Tongue (tissue), 3 donors: Measurements from ENCODE around the gene CEP57L1. TPM values are rescaled to one million over a fixed set of nuclear protein-coding genes. Genes with fewer than 3 reads are reported as not detected.
A peak's percentile ranks its signal among the peaks of the same experiment; 100 is the strongest.
"Not testable (repeated sequence)": the region's sequence is repeated elsewhere in the genome, so short reads cannot be mapped to it uniquely, and the experiment has no call there.

ENCODE experiments used
- DNase-seq: peaks from one replicate; pipeline ENCODE4 v3.0.0-alpha.2; 2015
- small RNA-seq: library from RNA; depleted of rRNA; stranded (forward); fragments of <200 nt; gene quantifications from one replicate; pipeline ENCODE3, GENCODE V24; 2014; ENCODE audit warnings: low replicate concordance
- total RNA-seq: library from RNA; depleted of rRNA; stranded (reverse); fragments of >200 nt; gene quantifications from one replicate; pipeline ENCODE4 v1.2.3, GENCODE V29; 2014

CEP57L1 gene
- total RNA-seq, 1 donor from 2014 or later = 33.6 TPM

GRCh38 chr6:109172101-109172746, 76.9 kb downstream of the CEP57L1 start:
- DNase-seq = no peak

GRCh38 chr6:109174916-109175315, 79.6 kb downstream of the CEP57L1 start:
- no peak for DNase-seq

GRCh38 chr6:109178921-109179320, 83.6 kb downstream of the CEP57L1 start:
- no peak for DNase-seq

- DNase-seq = no peak
These were observed 84.2 kb downstream of the CEP57L1 start for GRCh38 chr6:109179507-109179906.

DNA sequence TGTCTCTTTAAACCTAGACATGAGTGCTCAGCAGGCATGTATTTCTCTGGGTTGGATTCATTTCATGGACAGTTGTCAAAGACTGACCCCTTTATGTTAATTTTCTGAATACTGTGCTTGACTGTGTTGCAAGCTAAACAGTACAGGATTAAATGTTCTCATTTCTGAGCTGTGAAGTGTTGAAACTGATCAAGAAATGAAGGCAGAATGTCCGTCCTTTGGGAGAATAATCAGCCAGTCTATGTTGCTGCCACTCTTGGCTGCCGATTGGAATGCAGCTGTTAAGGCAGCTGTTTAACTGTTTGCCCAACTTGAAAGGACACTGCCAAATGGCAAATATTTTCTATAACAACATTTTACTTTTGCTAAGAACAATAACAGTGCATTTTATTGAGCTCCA, 87.3 kb downstream of the CEP57L1 start:
- peak; percentile 94 for DNase-seq

DNA sequence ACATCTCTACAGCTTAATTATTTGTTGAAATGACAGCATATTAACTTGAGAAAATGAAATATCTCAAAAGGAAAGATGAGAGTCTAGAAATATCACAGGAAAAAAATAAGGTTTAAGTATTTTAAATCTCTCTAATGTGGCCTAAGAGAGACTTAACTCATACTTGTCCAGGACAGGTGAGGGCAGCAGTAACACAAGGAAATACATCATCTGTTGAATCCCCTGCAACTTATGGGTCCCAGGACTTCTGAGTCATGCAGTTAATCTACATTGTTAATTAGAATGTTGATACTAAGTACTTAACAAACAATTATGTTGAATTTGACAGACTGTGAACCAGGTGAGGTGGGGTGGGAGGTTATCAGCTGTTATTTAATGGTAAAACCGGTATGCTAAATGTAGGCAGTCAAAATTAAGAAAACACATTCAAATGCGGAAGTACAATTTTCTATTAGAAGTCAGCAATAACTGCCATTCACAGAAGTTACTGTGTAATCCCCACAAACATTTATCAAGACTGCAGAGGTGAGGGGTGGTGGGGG, 87.9 kb downstream of the CEP57L1 start:
- peak; percentile 24 for DNase-seq

DNA sequence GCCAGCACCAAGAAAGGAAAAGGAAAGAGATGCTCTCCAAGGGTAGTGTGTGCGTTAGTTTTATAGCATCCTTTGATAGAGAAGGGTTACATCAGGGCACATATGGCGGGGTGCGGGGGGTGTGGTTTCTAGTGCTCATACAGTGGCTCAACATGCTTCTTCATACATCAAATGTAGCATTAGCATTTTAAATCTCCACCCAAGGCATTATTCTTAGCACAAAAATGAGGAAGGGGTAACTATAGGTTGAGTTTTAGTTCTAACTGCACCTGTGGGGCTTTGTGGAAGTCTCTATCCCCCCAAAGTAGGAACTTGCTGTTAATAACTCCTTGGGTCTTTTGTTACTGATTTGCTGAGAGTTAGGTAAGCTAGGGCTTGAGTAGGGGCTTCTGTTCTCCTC, 89.3 kb downstream of the CEP57L1 start:
- no peak for DNase-seq

DNA sequence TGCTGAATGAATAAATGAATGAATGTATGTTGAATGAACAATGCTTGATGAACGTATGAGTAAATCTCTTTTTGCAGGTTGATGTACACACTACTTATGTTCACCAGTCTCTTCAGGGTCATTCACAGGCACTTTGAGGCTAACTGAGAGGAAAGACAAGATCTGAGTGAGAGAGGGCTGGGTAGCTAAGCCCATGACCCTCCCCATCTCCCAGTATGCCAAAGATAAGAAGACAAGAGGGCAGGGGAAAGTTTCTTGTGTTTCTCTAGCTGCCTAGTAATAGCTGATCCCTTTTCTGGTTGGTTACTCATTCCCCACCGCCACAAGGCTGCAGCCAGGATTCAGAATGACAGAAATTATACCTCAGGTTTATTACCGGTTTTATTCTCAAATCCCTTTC, 90.7 kb downstream of the CEP57L1 start:
- no peak for DNase-seq

DNA sequence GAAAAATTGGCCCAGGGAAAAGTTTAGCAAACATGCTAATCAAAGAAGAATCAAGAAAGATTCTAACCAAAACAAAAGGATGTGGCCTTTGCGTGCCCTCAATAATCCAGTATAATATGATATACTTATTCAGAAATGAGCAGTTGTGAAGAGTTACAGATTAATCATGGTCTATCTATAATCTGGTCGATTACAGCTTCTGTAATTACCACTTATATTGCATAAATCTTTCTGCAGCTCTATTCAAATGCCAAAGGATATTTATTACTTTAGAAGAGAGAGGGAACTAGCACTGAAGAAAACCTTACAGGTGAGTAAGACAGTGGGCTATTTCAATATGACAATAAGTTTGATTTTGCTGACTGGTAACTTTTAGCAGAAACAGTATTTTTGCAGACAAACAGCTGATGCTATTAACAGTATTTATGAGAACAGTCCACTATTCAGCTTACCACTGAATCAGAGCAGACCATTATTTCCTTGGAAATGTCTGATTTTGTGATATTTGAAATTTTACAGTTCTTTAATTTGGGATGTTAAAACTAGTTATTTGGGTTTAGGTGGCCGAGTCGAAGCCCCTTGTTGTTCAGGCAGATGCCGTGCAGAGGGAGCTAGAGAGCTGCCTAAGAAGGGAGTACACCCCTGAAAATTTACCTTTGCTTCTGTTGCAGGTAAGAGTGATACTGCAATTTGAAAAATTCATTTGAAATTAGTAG, 92.2 kb downstream of the CEP57L1 start:
- peak; percentile 77 for DNase-seq

- no peak for DNase-seq
These were observed 92.8 kb downstream of the CEP57L1 start for GRCh38 chr6:109188115-109188411.

GRCh38 chr6:109191368-109191767, 96.1 kb downstream of the CEP57L1 start:
- not testable (repeated sequence) for DNase-seq

GRCh38 chr6:109192865-109193264, 97.6 kb downstream of the CEP57L1 start:
- no peak for DNase-seq

DNA sequence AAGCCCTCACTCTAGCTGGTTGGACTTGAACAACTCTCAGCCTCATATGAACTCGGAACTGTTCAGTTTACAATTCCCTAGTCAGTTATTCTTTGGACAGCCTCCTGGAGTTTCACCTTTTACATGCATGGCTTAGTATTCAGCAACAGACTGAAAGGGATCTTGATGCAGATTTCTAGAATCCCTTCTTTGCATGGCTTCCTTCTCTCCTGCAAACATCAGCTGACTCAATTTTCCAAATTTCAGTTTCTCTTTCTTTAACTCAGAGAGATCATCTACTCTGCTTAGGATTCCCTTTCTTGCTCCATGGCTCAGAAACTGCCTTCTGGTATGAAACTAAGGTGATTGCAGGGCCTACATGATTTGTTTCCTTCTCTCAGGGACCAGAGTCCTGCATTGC, 99.6 kb downstream of the CEP57L1 start:
- DNase-seq = peak; percentile 21

GRCh38 chr6:109197061-109197460, 101.8 kb downstream of the CEP57L1 start:
- no peak for DNase-seq

- no peak for DNase-seq
These were observed 107.3 kb downstream of the CEP57L1 start for GRCh38 chr6:109202409-109203264.

DNA sequence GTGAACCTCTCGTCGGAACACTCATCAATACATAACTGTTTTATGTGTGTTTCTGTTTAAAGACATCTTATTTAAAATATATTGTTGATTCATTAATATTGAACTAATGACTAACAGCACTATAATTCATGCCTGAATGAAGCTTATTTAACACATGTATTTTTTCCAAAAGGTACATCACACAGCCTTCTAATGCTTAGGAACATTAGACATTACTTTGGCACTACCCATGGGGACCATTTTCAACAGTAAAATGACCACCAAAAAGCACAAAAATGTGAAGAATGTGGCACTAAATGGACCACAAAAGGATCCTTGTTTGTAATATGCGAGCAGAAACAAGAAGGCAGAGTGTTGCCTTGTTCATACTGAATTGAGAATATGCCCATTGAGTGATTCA, 109.2 kb downstream of the CEP57L1 start:
- no peak for DNase-seq

DNA sequence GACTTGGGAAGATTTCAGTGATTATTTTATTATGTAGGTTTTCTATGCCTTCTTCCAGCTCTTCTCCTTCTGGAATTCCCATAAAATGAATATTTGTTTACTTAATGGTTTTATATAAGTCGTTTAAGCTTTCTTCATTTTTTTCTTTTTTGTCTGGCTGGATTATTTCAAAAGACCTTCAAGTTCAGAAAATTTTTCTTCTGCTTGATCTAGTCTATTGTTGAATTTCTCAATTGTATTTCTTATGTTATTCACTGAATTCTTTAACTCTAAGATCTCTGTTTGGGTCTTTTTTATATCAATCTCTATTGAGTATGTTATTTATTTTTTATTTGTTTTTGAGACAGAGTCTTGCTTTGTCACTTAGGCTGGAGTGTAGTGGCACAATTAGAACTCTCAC, 117.4 kb downstream of the CEP57L1 start:
- no peak for DNase-seq

Small RNA genes within 50 kb of the gene (small RNA-seq; reads per million reads assigned to genes)
- not detected for gene RNU6-653P

Other genes with a start within 250 kb of the CEP57L1 start
- gene ARMC2, start 247.1 kb upstream of the CEP57L1 start, total RNA-seq = 2.8 TPM
- 123 TPM for gene SESN1, start 661 bp upstream of the CEP57L1 start, total RNA-seq